Fibroblast of mammary gland (primary cell): ENCODE data around the gene PLA2G2C.

Source experiments
- DNase-seq: peaks from one replicate; pipeline ENCODE4 v3.0.0-alpha.2; 2010; ENCODE audit warnings: low read depth
- H3K4me3 ChIP-seq: 2 replicates; pipeline ENCODE4 v1.5.1; 2011; ENCODE audit warnings: low read depth, mild to moderate bottlenecking, low read length, moderate library complexity; ENCODE audit not compliant: control insufficient read depth
- TF ChIP-seq, protein P1 (sequence below): conservative IDR thresholded peaks from 2 replicates; pipeline ENCODE4 v1.5.1; 2011; ENCODE audit warnings: low read depth, low read length, inconsistent platforms; ENCODE audit not compliant: control insufficient read depth, insufficient read depth

Gene PLA2G2C

DNA sequence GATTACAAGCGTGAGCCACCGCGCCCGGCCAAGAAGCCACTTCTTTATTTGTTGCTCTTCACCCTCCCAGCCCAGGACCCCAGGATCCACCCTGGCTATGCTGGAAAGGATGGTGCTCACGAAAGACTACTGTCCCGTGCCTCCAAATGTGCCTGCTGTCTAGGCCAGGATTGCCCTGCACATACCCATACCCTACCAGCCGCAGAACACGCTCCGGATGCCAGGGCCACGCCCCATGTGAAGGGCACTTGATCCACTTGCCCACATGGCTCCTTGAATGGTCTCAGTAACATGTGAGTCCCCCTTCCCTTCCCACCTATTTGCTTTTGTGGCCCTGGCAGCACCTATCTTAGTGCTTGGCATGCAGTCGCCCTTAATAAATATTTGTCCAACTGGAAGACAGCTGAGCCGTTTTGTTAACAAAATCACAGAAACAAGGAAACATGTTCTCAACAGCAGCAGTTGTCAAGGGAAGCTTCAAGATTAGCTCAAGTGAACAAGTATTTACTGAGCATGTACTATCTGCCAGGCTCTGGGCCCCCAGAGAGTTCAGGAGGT lies 14.2 kb downstream of the PLA2G2C start:
- no peak for DNase-seq
- no peak overlapping the region for H3K4me3 ChIP-seq
- TF ChIP-seq, protein P1, sequence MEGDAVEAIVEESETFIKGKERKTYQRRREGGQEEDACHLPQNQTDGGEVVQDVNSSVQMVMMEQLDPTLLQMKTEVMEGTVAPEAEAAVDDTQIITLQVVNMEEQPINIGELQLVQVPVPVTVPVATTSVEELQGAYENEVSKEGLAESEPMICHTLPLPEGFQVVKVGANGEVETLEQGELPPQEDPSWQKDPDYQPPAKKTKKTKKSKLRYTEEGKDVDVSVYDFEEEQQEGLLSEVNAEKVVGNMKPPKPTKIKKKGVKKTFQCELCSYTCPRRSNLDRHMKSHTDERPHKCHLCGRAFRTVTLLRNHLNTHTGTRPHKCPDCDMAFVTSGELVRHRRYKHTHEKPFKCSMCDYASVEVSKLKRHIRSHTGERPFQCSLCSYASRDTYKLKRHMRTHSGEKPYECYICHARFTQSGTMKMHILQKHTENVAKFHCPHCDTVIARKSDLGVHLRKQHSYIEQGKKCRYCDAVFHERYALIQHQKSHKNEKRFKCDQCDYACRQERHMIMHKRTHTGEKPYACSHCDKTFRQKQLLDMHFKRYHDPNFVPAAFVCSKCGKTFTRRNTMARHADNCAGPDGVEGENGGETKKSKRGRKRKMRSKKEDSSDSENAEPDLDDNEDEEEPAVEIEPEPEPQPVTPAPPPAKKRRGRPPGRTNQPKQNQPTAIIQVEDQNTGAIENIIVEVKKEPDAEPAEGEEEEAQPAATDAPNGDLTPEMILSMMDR: no peak

GRCh38 chr1:20169932-20170331 lies 16.4 kb downstream of the PLA2G2C start:
- TF ChIP-seq, protein P1: no peak
- no peak for DNase-seq
- H3K4me3 ChIP-seq: no peak overlapping the region

DNA sequence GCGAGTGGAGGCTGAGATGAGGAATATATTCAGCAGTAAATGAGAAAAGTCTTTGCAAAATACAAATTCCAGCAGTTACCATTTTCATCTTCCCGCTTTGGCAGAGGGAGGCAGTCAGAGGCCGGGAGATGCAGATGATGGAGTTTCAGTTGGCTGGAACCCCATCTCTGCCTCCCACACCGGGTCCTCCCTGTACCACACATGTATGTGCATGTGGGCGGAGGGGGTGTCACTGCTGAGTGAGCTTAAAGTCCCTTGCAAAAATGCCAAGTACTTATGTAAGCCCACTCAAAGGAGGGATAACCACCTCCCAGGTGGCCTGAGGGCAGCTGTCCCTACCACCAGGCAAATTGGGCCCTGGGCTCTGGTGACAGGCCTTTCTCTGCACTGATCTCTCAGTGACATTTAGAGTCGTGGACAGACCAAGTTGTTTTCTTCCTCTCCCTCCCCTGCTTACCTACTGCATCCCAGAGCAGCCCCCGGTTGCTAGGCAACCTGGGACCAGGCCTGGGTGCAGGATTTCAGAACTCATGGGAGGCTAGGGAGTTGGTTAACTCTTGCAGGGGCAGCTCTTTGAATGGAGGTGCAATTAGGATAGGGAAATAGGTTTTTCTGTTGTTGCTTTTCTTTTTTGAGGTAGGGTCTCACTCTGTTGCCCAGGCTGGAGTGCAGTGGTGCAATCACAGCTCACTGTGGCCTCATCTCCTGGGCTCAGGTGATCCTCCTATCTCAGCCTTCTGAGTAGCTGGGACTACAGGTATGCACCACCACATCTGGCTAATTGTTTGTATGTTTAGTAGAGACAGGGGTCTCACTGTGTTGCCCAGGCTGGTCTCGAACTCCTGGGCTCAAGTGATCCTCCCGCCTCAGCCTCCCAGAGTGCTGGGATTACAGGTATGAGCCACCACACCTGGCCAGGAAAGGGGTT lies 17.5 kb downstream of the PLA2G2C start:
- TF ChIP-seq, protein P1: no peak
- no peak overlapping the region for H3K4me3 ChIP-seq
- no peak for DNase-seq

GRCh38 chr1:20167126-20167525 lies 19.2 kb downstream of the PLA2G2C start:
- TF ChIP-seq, protein P1: no peak
- DNase-seq: no peak
- H3K4me3 ChIP-seq: no peak overlapping the region

- DNase-seq: no peak
- TF ChIP-seq, protein P1: no peak
Observed at GRCh38 chr1:20166051-20166450, 20.3 kb downstream of the PLA2G2C start.

DNA sequence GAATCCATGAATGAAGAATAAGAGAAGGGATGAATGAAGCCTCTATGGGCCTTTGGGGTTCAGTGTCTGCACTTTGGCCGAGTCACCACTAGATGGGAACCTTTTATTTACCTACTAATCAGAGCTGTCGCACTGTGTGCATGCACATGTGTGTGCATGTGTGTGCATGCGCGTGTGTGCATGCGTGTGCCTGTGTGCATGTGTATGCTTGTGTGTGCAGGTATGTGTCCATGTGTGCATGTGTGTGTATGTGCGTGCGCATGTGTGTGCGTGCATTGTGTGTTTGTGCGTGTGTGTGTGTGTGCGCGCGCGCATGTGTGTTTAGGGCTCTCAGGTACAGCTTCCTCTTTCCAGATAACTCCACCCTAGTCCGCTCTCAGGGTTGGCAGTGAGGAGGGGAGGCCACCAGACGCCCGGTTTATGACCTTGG lies 20.8 kb downstream of the PLA2G2C start:
- H3K4me3 ChIP-seq: no peak overlapping the region
- DNase-seq: peak; percentile 22
- TF ChIP-seq, protein P1: peak; percentile 39

More at GRCh38 chr1:20166051-20166450, 20.3 kb downstream of the PLA2G2C start:
- no peak overlapping the region for H3K4me3 ChIP-seq
